CD4-positive, alpha-beta T cell treated with Interleukin-2 at 100 ng/mL for 4 hours (primary cell): ENCODE data around the gene OAS2.

ENCODE experiments used
- DNase-seq: peaks from one replicate; pipeline ENCODE4 v3.0.0-alpha.2; 2020; ENCODE audit warnings: low spot score

The OAS2 gene, protein sequence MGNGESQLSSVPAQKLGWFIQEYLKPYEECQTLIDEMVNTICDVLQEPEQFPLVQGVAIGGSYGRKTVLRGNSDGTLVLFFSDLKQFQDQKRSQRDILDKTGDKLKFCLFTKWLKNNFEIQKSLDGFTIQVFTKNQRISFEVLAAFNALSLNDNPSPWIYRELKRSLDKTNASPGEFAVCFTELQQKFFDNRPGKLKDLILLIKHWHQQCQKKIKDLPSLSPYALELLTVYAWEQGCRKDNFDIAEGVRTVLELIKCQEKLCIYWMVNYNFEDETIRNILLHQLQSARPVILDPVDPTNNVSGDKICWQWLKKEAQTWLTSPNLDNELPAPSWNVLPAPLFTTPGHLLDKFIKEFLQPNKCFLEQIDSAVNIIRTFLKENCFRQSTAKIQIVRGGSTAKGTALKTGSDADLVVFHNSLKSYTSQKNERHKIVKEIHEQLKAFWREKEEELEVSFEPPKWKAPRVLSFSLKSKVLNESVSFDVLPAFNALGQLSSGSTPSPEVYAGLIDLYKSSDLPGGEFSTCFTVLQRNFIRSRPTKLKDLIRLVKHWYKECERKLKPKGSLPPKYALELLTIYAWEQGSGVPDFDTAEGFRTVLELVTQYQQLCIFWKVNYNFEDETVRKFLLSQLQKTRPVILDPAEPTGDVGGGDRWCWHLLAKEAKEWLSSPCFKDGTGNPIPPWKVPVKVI

DNA sequence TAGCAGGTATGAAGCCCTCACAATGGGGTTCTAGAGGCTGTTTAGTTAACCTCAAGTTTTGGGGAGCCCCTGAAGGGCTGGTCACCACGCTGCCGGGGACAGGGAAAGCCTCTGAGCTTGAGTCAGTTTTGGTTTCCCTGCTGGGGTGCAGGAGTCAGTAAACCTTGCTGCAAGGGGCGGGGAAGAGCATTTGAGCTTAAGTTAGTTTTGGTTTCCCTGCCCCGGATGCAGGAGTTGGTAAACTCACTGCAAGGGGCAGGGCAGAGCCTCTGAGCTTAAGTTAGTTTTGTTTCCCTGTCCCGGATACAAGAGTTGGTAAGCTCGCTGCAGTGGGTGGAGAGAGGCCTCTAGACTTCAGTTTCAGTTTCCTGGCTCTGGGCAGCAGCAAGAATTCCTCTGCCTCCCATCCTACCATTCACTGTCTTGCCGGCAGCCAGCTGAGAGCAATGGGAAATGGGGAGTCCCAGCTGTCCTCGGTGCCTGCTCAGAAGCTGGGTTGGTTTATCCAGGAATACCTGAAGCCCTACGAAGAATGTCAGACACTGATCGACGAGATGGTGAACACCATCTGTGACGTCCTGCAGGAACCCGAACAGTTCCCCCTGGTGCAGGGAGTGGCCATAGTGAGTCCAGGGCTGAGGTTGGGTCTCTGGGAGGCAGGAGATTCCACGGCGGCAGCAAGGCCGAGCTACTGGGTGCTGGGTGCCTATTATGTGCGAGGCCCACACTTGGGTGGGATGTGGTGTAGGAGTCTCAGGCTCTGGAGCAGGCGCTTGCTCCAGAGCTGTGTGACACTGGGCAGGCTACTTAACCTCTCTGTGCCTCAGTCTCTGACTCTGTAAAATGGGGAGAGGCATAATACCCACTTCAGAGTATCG is at the start of gene OAS2:
TSS of gene OAS2 (plus strand) at position 357 of the 878 bp plus-strand sequence. CDS start at position 447, 90 bp downstream.
- DNase-seq = peak; percentile 85

GRCh38 chr12:112928978-112929377 is 49.3 kb upstream of the OAS2 start:
- DNase-seq = no peak

GRCh38 chr12:112929715-112930114 is 48.6 kb upstream of the OAS2 start:
- DNase-seq = no peak

DNA sequence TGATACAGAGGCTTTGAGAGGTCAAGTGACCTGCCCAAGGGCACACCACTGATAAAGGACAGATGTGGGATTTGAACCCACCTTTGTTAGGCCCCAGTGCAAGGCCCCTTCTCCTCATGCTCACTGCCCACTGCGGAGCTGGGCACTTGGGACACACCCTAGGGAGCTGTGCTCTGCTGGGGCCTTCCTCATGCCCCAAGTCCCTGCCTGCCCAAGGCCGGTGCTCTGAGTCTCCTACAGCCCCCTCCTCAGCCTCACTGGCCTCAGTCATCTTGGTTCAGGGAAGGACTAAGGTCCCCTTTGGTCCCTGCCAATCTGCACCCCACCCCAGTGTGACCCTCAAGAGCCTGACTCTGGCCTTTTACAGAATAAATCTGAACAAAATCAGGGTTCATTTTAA is 48.0 kb upstream of the OAS2 start:
- no peak for DNase-seq

DNA sequence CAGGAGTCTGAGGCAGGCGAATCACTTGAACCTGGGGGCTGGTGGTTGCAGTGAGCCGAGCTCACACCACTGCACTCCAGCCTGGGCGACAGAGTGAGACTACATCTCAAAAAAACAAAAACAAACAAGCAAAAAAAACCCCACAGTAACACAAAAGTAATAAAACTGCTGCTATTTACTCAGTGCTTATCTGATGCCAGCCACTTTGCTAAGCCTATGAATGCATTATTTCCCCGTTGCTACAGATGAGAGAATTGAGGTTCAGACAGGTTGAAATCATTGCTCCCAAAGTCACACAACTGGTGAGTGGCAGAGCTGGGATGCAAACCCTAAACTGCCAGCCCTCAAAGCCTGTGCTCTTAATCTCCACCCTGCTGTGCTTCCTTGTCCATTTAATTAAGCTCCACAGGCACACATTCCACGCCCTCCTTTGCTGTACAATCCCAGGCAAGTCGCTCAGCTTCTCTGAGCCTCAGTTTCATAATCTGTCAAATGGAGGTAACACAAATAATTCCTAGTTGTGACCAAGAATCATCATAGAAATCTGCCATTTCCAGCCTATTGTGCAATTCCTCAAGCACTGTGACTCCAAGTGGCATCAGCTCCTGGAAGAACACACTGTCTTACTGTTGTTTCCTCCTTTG is 45.7 kb upstream of the OAS2 start:
- DNase-seq = no peak

GRCh38 chr12:112933129-112933505 is 45.2 kb upstream of the OAS2 start:
- DNase-seq = no peak

- no peak for DNase-seq
Measured at GRCh38 chr12:112936264-112936663, 42.1 kb upstream of the OAS2 start.

DNA sequence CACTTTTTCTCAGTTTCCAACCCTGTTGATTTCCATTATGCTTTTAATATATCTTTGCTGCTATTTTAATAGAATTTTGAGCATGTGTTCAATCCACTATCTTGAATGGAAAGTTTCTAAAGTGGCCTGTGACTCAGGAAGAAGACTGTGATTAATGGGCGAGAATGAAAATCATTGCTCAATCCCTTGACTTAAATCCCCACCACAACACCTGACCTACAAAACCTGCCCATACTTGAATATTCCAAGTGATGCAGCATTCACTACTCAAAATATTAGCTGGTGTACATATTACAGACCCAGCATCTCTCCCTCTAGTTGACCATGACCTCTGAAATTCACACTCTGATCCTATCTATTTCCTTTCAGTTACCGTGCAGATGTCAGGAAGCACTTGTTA is 41.4 kb upstream of the OAS2 start:
- no peak for DNase-seq

DNA sequence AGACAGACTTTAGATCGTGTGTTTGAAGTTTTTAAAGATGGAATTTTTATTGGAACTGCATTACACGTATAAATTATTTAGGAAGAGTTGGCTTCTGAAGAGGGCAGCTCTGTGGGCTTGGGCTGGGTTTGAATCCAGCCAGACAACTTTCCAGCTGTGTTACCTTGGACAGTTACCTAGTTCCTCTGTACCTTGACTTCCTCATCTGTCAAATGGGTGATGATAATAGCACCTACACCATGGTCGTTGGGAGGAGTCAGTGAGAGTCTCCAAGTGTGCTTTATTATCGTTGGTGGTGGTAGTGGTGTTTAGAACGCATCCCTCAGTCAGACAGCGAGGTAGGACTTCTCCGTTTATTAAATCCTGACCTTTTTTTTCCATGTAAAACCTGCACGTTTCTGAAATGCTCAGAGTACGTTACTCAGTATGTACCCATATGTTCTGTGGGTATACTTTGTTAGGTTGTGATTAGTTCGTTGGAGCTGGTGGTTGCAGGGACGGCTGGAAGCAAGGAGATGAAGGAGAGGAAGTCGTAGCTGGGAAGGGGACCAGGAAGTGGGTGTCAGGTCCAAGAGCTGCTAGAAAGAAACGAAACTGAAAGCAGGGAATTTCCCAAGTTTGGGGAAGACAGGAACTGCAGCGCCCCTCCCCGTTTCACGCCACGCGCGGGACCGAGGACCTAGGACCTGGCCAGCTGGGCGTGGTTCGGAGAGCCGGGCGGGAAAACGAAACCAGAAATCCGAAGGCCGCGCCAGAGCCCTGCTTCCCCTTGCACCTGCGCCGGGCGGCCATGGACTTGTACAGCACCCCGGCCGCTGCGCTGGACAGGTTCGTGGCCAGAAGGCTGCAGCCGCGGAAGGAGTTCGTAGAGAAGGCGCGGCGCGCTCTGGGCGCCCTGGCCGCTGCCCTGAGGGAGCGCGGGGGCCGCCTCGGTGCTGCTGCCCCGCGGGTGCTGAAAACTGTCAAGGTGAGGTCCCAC is 40.3 kb upstream of the OAS2 start, which contains the start of gene OAS3:
TSS of gene OAS3 (plus strand) at position 734 of the 979 bp plus-strand sequence. CDS start at position 791, 57 bp downstream.
- DNase-seq = peak; percentile 77

DNA sequence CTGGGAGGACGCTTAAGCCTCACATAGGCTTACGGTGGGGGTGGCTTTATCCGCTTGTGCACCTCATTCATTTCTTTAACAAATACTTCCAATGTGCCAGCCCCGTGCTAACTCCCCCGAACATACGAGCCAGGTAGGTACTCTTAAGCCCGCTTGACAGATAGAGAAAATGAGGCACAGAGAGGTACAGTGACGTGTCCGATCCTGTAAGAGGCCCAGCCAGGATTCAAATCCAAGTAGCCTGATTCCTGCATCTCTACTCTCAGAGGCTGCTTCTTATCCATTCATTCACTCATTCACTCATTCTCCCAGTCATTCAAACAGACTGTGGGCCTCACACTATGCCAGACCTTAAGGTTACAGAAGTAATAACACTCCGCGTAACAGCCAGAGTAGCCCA is 39.6 kb upstream of the OAS2 start:
- no peak for DNase-seq

- peak; percentile 11 for DNase-seq
Measured at GRCh38 chr12:112939761-112940381, 38.4 kb upstream of the OAS2 start.

DNA sequence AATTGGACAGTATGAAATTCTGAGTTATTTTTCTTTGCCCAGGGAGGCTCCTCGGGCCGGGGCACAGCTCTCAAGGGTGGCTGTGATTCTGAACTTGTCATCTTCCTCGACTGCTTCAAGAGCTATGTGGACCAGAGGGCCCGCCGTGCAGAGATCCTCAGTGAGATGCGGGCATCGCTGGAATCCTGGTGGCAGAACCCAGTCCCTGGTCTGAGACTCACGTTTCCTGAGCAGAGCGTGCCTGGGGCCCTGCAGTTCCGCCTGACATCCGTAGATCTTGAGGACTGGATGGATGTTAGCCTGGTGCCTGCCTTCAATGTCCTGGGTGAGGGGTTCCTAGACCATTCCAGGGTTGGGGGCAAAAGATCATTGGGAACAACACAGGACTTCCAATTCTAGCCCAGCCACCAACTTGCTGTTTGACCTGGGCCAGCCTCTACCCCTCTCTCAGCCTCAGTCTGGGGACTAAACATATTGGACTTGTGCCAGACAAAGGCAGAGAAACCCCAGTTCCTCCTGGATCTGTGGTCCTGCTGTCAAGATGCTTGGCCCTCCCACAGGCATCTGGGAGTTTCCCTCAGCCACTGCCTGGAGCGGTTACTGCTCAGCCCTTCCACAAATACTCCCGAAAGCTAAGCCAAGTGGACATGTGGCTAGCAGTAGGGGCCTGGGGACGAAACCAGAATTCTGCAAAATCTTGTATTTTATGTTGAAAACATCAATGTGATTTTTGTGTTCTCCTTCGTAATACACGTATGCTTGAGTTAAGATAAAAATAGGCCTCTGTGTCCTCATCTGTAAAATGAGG is 36.6 kb upstream of the OAS2 start:
- DNase-seq = no peak

DNA sequence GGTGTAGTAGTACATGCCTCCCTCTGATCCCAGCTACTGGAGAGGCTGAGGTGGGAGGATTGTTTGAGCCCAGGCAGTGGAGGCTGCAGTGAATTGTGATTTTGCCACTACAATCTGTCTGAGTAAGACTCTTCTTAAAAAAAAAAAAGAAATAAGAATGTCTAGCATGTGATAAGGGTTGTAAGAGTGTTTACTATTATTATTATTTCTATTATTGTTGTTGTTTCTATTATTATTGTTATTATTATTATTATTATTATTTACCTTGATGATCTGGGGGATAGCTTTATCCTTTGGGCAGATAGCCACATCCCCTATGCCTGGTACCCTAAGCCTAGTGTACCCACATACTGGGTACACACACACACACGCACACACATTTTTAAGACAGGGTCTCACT is 35.7 kb upstream of the OAS2 start:
- no peak for DNase-seq

DNA sequence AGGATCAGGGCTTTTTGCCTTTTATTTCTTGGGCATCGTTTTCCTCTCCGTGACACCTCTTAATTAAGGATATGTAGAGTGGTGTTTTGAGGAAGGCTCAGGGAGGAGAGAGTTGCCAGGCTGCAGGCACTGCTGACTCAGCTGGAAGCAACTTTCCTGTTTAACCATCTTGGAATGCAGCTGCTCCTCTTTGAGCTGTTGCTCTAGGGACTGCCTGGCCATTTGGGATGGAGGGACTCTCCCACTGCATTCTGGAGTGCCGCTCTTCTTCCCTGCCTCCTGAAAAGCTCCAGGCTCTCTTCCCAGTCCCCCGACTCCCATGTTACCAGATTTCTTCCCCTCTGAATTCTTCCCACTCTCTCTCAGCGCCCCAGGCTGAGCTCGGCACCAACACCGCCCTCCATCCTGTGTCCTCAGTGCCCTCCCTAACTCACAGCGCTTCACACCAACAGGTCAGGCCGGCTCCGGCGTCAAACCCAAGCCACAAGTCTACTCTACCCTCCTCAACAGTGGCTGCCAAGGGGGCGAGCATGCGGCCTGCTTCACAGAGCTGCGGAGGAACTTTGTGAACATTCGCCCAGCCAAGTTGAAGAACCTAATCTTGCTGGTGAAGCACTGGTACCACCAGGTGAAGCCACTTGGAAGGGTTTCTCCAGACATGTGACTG is 34.2 kb upstream of the OAS2 start:
- DNase-seq = no peak

DNA sequence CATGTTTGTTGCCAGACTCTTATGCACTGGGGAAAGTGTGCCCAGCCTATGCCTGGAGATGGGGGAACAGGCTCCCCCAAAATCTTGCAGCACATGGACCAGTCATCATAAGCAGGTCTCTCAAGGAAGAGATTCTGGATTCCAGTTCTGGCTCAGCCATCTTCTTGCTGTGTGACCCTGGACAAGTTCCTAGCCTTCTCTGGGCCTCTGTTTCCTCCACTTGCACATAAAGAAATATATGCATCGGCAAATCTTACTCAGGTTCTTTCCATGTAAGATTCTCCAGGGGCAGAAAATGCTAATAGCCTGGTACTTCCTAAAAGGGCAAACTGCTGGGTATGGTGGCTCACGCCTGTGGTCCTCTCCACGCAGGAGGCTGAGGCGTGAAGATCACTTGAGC is 32.8 kb upstream of the OAS2 start:
- DNase-seq = no peak

- no peak for DNase-seq
Measured at GRCh38 chr12:112946236-112947000, 31.9 kb upstream of the OAS2 start.

- DNase-seq = no peak
Measured at GRCh38 chr12:112947314-112947713, 31.0 kb upstream of the OAS2 start.

- no peak for DNase-seq
Measured at GRCh38 chr12:112947761-112948160, 30.6 kb upstream of the OAS2 start.
